Ascending aorta (tissue), 2 donors: ENCODE measurements around the gene HOXB4. TPM values are rescaled to one million over a fixed set of nuclear protein-coding genes. Genes with fewer than 3 reads are reported as not detected.

Source experiments
- DNase-seq, 2 donors: peaks; one replicate each; pipeline ENCODE4 v3.0.0-alpha.2; 2019; ENCODE audit warnings: low spot score in 2 of 2
- H3K27ac ChIP-seq, 2 donors: fragments of 200-600 bp; sonication (generic); one replicate each; pipeline ENCODE4 v1.5.1; 2016 to 2017; ENCODE audit warnings: mild to moderate bottlenecking in 1 of 2
- H3K27me3 ChIP-seq: fragments of 200-600 bp; sonication (generic); one replicate; pipeline ENCODE4 v1.5.1; 2017
- H3K36me3 ChIP-seq, 2 donors: fragments of 200-600 bp; sonication (generic); one replicate each; pipeline ENCODE4 v1.5.1; 2016
- H3K4me1 ChIP-seq, 2 donors: fragments of 200-600 bp; sonication (generic); one replicate each; pipeline ENCODE4 v1.5.1; 2016 to 2017; ENCODE audit warnings: mild to moderate bottlenecking in 1 of 2
- H3K4me3 ChIP-seq, 2 donors: fragments of 200-600 bp; sonication (generic); one replicate each; pipeline ENCODE4 v1.5.1; 2016 to 2017; ENCODE audit warnings: mild to moderate bottlenecking in 1 of 2
- H3K9me3 ChIP-seq, 2 donors: fragments of 200-600 bp; sonication (generic); one replicate each; pipeline ENCODE4 v1.5.1; 2016
- CTCF ChIP-seq, 3 experiments: fragments of 200-600 bp in 2 of 3; fragments of 450-650 bp in 1 of 3; sonication (generic) in 2 of 3; IDR thresholded peaks; one replicate each; pipeline ENCODE4 v1.5.1; 2016 to 2019; ENCODE audit warnings: antibody characterized with exemption in 3 of 3, mild to moderate bottlenecking in 1 of 3, moderate library complexity in 1 of 3
- intact Hi-C: fragments of 100-400 bp; cut with DNase I; formaldehyde crosslinking; loops from one replicate; pipeline ENCODE4 v1.15.1; 2023
- total RNA-seq: library from RNA; depleted of rRNA; stranded (reverse); fragments of >200 nt; gene quantifications from one replicate; pipeline ENCODE4 v1.1.0, GENCODE V29; 2016

The HOXB4 gene
- total RNA-seq, 1 donor from 2014 or later = 20.4 TPM

GRCh38 chr17:48590607-48591161, 12.5 kb upstream of the HOXB4 start:
- no peak overlapping the region for H3K27ac ChIP-seq

GRCh38 chr17:48589831-48590606, 11.9 kb upstream of the HOXB4 start, which contains the start of gene HOXB3:
Gene HOXB3 (minus strand): TSS chr17:48590241. CDS start chr17:48552474, 37,767 bp downstream.
- no peak within 1 kb of the TSS for H3K4me3 ChIP-seq
- H3K36me3 ChIP-seq = peaks cover 0 to 3% of the 10 kb centered on the region in 2 donors
- H3K27me3 ChIP-seq = no peaks in the 10 kb centered on the region
- H3K27ac ChIP-seq = no peak within 1 kb of the TSS
- H3K4me1 ChIP-seq = peaks cover 5 to 16% of the 10 kb centered on the region in 2 donors
- intact Hi-C loops = no loop called here
- no peak for DNase-seq
- no peak for TF ChIP-seq CTCF (IDR thresholded peaks at IDR 0.05)
- no peaks in the 10 kb centered on the region for H3K9me3 ChIP-seq

More at GRCh38 chr17:48590607-48591161, 12.5 kb upstream of the HOXB4 start:
- H3K4me1 ChIP-seq = peaks cover 5 to 16% of the 10 kb centered on the region in 2 donors
- no peaks in the 10 kb centered on the region for H3K9me3 ChIP-seq
- H3K27me3 ChIP-seq = no peaks in the 10 kb centered on the region
- TF ChIP-seq CTCF (IDR thresholded peaks at IDR 0.05) = no peak
- H3K4me3 ChIP-seq = no peak overlapping the region
- no peak for DNase-seq
- H3K36me3 ChIP-seq = peaks cover 0 to 8% of the 10 kb centered on the region in 2 donors
- intact Hi-C loops = no loop called here

GRCh38 chr17:48589060-48589830, 11.1 kb upstream of the HOXB4 start:
- no peak for DNase-seq
- H3K36me3 ChIP-seq = no peaks in the 10 kb centered on the region
- intact Hi-C loops = no loop called here
- H3K9me3 ChIP-seq = no peaks in the 10 kb centered on the region
- H3K27ac ChIP-seq = no peak overlapping the region
- no peaks in the 10 kb centered on the region for H3K27me3 ChIP-seq
- peaks cover 5 to 21% of the 10 kb centered on the region in 2 donors for H3K4me1 ChIP-seq
- H3K4me3 ChIP-seq = no peak overlapping the region
- TF ChIP-seq CTCF (IDR thresholded peaks at IDR 0.05) = no peak

- Histone ChIP-seq H3K36me3 (no peaks in the 10 kb centered on the region), H3K27me3 (no peaks in the 10 kb centered on the region), H3K4me1 (peaks cover 5 to 25% of the 10 kb centered on the region in 2 donors), H3K9me3 (no peaks in the 10 kb centered on the region), H3K4me3 (no peak overlapping the region), H3K27ac (no peak overlapping the region)
- DNase-seq = no peak
- intact Hi-C loops = no loop called here
- no peak for TF ChIP-seq CTCF (IDR thresholded peaks at IDR 0.05)
Measured at GRCh38 chr17:48588528-48588927, 10.4 kb upstream of the HOXB4 start.

- H3K4me1 ChIP-seq = peaks cover 1 to 26% of the 10 kb centered on the region in 2 donors
- no peak for TF ChIP-seq CTCF (IDR thresholded peaks at IDR 0.05)
- H3K4me3 ChIP-seq = no peak overlapping the region
- H3K36me3 ChIP-seq = no peaks in the 10 kb centered on the region
- intact Hi-C loops = no loop called here
- H3K9me3 ChIP-seq = no peaks in the 10 kb centered on the region
- H3K27me3 ChIP-seq = no peaks in the 10 kb centered on the region
- H3K27ac ChIP-seq = peak overlapping the region; percentile 22 to 33
- no peak for DNase-seq
Measured at GRCh38 chr17:48588074-48588415, 9.9 kb upstream of the HOXB4 start.
